ENCODE measurements around the gene LTBP3.

LTBP3 gene

DNA sequence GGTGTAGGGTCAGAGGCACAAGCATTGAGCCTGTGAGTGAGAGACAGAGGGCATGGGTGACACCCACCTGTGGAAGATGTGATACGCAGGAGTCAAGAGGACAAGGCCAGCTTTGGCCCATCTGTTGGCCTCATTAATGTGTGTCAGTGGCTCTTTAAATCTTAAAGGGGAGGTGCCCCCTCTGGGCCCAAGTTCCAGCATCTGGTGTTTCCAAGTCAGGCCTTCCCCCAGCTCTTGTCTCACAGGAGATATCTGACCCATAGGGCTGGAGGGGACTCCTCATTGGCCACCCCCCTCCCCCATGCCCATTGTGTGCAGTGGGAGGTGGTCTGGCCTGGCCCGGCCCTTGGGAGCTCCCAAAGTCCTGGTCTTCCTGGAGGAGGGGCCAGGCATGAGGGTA lies 28.5 kb upstream of the LTBP3 start:
- H3K36me3 ChIP-seq: peaks cover 9% of the 10 kb centered on the region
- no peaks in the 10 kb centered on the region for H3K9me3 ChIP-seq (ENCODE audit: severe bottlenecking)
- DNase-seq: peak; percentile 81
- TF ChIP-seq, protein P1, sequence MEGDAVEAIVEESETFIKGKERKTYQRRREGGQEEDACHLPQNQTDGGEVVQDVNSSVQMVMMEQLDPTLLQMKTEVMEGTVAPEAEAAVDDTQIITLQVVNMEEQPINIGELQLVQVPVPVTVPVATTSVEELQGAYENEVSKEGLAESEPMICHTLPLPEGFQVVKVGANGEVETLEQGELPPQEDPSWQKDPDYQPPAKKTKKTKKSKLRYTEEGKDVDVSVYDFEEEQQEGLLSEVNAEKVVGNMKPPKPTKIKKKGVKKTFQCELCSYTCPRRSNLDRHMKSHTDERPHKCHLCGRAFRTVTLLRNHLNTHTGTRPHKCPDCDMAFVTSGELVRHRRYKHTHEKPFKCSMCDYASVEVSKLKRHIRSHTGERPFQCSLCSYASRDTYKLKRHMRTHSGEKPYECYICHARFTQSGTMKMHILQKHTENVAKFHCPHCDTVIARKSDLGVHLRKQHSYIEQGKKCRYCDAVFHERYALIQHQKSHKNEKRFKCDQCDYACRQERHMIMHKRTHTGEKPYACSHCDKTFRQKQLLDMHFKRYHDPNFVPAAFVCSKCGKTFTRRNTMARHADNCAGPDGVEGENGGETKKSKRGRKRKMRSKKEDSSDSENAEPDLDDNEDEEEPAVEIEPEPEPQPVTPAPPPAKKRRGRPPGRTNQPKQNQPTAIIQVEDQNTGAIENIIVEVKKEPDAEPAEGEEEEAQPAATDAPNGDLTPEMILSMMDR (IDR thresholded peaks at IDR 0.05; ENCODE audit: low read depth, low read length): no peak
- no peaks in the 10 kb centered on the region for H3K27me3 ChIP-seq (ENCODE audit: insufficient read depth, low read depth, severe bottlenecking)
- H3K27ac ChIP-seq: peak overlapping the region; percentile 61
- no peak overlapping the region for H3K4me3 ChIP-seq (ENCODE audit: low read depth, low read length)

DNA sequence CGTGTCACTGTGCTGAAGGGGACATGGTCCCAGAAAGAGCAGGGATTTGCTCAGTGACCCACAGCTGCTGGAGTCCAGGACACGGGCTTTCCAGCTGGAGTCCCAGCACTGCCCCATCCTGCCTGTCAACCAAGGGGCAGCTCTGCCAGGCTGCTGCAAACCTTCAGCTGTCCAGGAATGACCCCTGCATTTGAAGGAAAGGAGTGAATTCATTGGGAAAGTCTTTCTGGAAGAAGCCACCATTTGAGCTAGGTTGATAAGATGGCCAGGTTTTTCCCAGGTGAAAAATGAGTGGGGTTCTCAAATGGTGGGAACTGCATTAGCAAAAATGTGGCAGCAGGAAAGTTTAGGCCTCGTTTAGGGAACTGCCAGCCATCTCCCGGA lies 28.1 kb upstream of the LTBP3 start:
- TF ChIP-seq, protein P1 (IDR thresholded peaks at IDR 0.05; ENCODE audit: low read depth, low read length): no peak

DNA sequence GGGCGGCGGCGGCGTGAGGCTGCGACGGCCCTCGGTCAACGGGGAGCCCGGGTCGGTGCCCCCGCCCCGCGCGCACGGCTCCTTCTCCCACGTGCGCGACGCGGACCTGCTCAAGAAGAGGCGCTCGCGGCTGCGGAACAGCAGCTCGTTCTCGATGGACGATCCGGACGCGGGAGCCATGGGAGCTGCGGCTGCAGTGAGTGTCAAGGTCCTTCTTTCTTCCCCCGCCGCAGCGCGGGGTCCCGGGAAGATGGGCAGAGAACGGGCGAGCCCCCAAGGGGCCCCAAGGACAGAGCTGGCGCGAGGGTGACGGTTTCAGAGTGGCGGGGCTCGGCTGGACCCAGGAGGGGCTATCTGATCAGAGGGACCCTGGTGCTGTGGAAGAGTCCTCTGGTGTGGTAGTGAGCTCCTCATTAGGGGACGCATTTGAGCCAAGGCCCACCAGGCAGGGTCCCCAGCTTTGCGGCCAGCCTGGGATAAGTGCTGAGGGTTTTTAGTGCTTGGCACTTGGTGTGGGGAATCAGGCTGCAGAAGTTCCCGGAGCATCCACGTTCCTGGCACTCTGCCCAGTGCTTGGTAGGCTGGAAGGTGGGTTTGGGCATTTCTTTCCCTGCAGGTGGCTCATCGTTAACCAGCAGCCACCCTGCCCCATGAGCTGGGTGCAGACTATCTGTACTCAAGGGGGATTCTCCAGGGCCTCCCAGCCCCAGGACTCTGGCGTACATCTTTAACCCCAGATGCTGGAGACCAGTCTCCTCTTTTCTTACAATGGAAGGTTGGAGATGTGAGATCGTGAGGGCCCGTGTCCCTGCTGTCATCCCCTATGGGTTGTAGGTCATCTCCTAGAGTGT lies 27.5 kb upstream of the LTBP3 start:
- DNase-seq: no peak
- peaks cover 6% of the 10 kb centered on the region for H3K36me3 ChIP-seq
- H3K9me3 ChIP-seq (ENCODE audit: severe bottlenecking): no peaks in the 10 kb centered on the region
- H3K4me3 ChIP-seq (ENCODE audit: low read depth, low read length): no peak overlapping the region
- H3K27me3 ChIP-seq (ENCODE audit: insufficient read depth, low read depth, severe bottlenecking): no peaks in the 10 kb centered on the region
- H3K27ac ChIP-seq: peak overlapping the region; percentile 30; the same call in 1 of the 2 replicates
- TF ChIP-seq, protein P1 (IDR thresholded peaks at IDR 0.05; ENCODE audit: low read depth, low read length): no peak

More for the DNA sequence above, 28.1 kb upstream of the LTBP3 start:
- H3K36me3 ChIP-seq: peaks cover 9% of the 10 kb centered on the region
- no peaks in the 10 kb centered on the region for H3K27me3 ChIP-seq (ENCODE audit: insufficient read depth, low read depth, severe bottlenecking)
- peak overlapping the region; percentile 30 for H3K27ac ChIP-seq
- no peak for DNase-seq
- H3K9me3 ChIP-seq (ENCODE audit: severe bottlenecking): no peaks in the 10 kb centered on the region
- H3K4me3 ChIP-seq (ENCODE audit: low read depth, low read length): no peak overlapping the region

DNA sequence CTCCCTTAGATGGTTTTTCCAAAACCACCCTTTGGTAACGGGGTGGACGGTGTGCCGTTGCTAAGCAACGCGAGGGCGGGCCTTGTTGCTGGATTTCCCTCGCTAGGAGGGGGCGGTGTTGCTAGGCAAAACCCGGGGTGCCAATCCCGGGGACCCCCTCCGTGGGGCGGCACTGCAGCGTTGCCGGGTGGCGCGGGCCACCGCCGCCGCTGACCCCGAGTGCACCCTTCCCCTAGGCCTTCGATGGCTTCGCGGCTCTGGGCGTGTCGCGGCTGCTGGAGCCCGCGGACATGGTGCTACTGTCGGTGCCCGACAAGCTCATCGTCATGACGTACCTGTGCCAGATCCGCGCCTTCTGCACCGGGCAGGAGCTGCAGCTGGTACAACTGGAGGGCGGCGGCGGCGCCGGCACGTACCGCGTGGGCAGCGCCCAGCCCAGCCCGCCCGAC lies 26.6 kb upstream of the LTBP3 start:
- TF ChIP-seq, protein P1 (IDR thresholded peaks at IDR 0.05; ENCODE audit: low read depth, low read length): no peak
- Histone ChIP-seq H3K27ac (no peak overlapping the region), H3K36me3 (peaks cover 6% of the 10 kb centered on the region), H3K27me3 (ENCODE audit: insufficient read depth, low read depth, severe bottlenecking) (no peaks in the 10 kb centered on the region), H3K4me3 (ENCODE audit: low read depth, low read length) (no peak overlapping the region), H3K9me3 (ENCODE audit: severe bottlenecking) (no peaks in the 10 kb centered on the region)
- no peak for DNase-seq

DNA sequence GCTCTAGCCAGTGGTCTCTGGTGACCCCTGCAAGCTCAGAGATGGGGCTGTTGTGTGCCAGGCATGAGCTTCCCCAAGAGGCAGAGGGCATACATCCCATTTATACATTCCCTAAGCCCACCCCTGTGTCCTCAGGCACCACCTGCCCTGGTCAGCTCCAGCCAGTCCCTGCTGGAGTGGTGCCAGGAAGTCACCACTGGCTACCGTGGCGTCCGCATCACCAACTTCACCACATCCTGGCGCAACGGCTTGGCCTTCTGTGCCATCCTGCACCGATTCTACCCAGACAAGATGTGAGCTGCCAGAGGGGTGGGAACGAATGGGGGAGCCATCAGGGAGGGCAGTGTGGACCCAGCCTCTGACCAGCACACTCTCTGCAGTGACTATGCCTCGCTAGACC lies 25.9 kb upstream of the LTBP3 start:
- Histone ChIP-seq H3K27ac (no peak overlapping the region), H3K27me3 (ENCODE audit: insufficient read depth, low read depth, severe bottlenecking) (no peaks in the 10 kb centered on the region), H3K4me3 (ENCODE audit: low read depth, low read length) (no peak overlapping the region), H3K36me3 (peaks cover 6% of the 10 kb centered on the region), H3K9me3 (ENCODE audit: severe bottlenecking) (no peaks in the 10 kb centered on the region)
- no peak for DNase-seq
- TF ChIP-seq, protein P1 (IDR thresholded peaks at IDR 0.05; ENCODE audit: low read depth, low read length): no peak

All from WERI-Rb-1 (cell line).